ENCODE measurements around the gene ABCC12. TPM values are rescaled to one million over a fixed set of nuclear protein-coding genes. Genes with fewer than 3 reads are reported as not detected.

The ABCC12 gene
- total RNA-seq, 1 experiment from 2014 or later, result not detected

DNA sequence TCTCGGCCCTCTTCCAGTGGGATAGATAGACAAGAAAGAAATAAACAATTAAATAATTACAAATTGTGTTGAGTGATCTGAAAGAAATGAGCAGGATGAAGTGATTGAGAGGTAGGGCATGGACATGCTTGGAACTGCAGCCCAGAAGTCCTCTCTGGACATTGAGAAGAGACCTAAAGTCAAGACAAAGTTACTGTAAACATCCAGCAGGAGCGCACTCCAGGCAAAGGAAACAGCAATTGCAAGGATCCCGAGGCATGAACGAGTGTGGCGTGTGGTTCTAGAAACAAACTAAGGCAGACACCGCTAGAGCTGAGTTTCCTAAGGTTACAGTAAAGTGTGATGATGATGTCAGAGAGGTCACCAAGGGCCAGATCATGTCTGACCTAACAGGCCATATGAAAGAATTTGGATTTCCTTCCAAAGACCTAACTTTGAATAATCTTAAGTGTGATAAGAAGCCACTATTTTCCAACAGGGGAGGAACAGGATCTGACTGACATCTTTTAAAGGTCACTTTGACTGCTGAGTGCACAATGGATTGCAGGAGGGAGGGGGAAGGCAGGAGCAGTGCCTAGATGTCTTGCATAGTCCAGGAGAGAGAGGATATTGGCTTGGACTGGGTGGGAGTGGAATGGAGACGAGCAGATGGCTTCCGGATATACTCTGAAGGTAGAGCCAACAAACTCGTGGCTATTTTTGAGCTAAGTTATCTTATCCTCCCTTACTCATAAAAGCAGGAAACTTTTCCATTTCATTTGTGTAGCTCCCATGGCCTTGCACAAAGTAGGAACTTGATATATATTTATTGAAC lies 19.0 kb downstream of the ABCC12 start:
- CTCF ChIA-PET, result interaction anchor here (0.6 kb wide), 1 partner anchor 1461 kb away, joined by 3 read pairs; no protein-coding TSS in a partner anchor
- Histone ChIP-seq H4K20me1 (ENCODE audit: insufficient read depth) (no peaks in the 10 kb centered on the region), H3K4me3 (replicated peaks in 1 of 2; ENCODE audit: low read depth in 1 of 2, low read length in 2 of 2) (no peak overlapping the region), H3K9me2 (ENCODE audit: insufficient read depth) (no peaks in the 10 kb centered on the region), H3K9me3 (ENCODE audit: control insufficient read depth in 1 of 2, insufficient read depth in 1 of 2, low read depth in 1 of 2, low read length in 2 of 2) (no peaks in the 10 kb centered on the region), H3K79me2 (ENCODE audit: insufficient read depth, low read length) (no peaks in the 10 kb centered on the region), H2AFZ (ENCODE audit: low read depth, low read length, poor library complexity, severe bottlenecking) (no peak overlapping the region), H3K36me3 (ENCODE audit: control insufficient read depth in 1 of 2, insufficient read depth in 2 of 2, low read length in 2 of 2) (no peaks in the 10 kb centered on the region), H3K27me3 (ENCODE audit: insufficient read depth, low read length) (no peaks in the 10 kb centered on the region), H3K4me2 (ENCODE audit: low read length) (no peak overlapping the region), H3K27ac (ENCODE audit: low read depth, low read length) (no peak overlapping the region), H3K4me1 (ENCODE audit: control insufficient read depth in 1 of 2, insufficient read depth in 2 of 2, low read length in 2 of 2) (no peaks in the 10 kb centered on the region), H3K9ac (ENCODE audit: low read length) (no peak overlapping the region)
- ATAC-seq (no peak), DNase-seq (ENCODE audit: low read depth, low spot score) (no peak)
- POLR2A ChIA-PET, result no interaction called here
- RAD21 ChIA-PET (ENCODE audit: low non-redundant PET in 1 of 2, low total read pairs in 2 of 2, uncharacterized antibody in 2 of 2, unreplicated experiment in 2 of 2), result no interaction called here
- TF ChIP-seq POLR2AphosphoS5 (IDR thresholded peaks at IDR 0.05; ENCODE audit: low read depth, low read length), result no peak
- no TSS peak for BruUV-seq (replicated peaks)
- intact Hi-C loops (cut with micrococcal nuclease), result no loop called here

DNA sequence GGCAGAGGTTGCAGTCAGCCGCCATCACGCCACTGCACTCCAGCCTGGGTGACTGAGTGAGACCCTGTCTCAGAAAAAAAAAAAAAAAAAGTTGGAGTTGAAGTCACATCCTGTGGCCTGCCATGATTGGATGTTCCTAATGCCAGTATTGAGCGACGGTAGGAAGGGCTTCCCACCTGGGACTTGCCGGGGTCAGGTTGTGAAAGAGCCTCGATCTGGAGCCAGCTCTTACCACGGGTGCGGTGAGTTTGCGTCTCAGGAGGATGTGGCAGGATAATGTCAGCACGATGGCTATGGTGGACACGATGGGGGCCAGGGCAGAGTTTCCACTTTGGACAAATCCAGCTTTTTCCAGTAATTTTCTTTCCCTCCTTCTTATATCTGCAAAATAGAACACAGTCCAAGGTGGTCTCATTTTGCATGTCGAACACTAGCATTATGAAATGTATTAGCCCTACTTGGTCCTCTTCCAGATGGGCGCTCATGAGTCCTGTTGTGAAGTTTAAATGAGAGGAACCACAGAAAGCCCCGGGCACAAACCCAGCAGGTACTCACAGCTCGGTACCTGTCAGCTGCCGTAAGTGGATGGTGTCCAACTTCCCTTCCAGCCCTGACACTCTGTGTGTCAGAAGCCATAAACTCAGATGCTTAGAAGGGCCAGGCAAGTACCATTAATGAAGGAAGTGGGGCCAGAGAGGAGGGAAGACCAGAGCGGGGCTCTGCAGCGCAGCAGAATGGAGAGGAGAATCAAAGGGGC lies 22.2 kb downstream of the ABCC12 start:
- Histone ChIP-seq H3K79me2 (ENCODE audit: insufficient read depth, low read length) (no peaks in the 10 kb centered on the region), H3K9me2 (ENCODE audit: insufficient read depth) (no peaks in the 10 kb centered on the region), H3K27me3 (ENCODE audit: insufficient read depth, low read length) (no peaks in the 10 kb centered on the region), H3K4me1 (ENCODE audit: control insufficient read depth in 1 of 2, insufficient read depth in 2 of 2, low read length in 2 of 2) (no peaks in the 10 kb centered on the region), H3K27ac (ENCODE audit: low read depth, low read length) (no peak overlapping the region), H4K20me1 (ENCODE audit: insufficient read depth) (no peaks in the 10 kb centered on the region), H3K4me2 (ENCODE audit: low read length) (no peak overlapping the region), H3K36me3 (ENCODE audit: control insufficient read depth in 1 of 2, insufficient read depth in 2 of 2, low read length in 2 of 2) (no peaks in the 10 kb centered on the region), H3K9ac (ENCODE audit: low read length) (no peak overlapping the region), H3K9me3 (ENCODE audit: control insufficient read depth in 1 of 2, insufficient read depth in 1 of 2, low read depth in 1 of 2, low read length in 2 of 2) (no peaks in the 10 kb centered on the region), H2AFZ (ENCODE audit: low read depth, low read length, poor library complexity, severe bottlenecking) (no peak overlapping the region), H3K4me3 (replicated peaks in 1 of 2; ENCODE audit: low read depth in 1 of 2, low read length in 2 of 2) (no peak overlapping the region)
- CTCF ChIA-PET, result no interaction called here
- POLR2A ChIA-PET, result no interaction called here
- DNase-seq (ENCODE audit: low read depth, low spot score) (no peak), ATAC-seq (no peak)
- RAD21 ChIA-PET (ENCODE audit: low non-redundant PET in 1 of 2, low total read pairs in 2 of 2, uncharacterized antibody in 2 of 2, unreplicated experiment in 2 of 2), result no interaction called here
- no TSS peak for BruUV-seq (replicated peaks)
- intact Hi-C loops (cut with micrococcal nuclease), result no loop called here
- TF ChIP-seq CBX3 (IDR thresholded peaks at IDR 0.05; ENCODE audit: low read depth), result no peak
- no peak for TF ChIP-seq SP1 (IDR thresholded peaks at IDR 0.05; ENCODE audit: low read depth)
- TF ChIP-seq, protein P1, sequence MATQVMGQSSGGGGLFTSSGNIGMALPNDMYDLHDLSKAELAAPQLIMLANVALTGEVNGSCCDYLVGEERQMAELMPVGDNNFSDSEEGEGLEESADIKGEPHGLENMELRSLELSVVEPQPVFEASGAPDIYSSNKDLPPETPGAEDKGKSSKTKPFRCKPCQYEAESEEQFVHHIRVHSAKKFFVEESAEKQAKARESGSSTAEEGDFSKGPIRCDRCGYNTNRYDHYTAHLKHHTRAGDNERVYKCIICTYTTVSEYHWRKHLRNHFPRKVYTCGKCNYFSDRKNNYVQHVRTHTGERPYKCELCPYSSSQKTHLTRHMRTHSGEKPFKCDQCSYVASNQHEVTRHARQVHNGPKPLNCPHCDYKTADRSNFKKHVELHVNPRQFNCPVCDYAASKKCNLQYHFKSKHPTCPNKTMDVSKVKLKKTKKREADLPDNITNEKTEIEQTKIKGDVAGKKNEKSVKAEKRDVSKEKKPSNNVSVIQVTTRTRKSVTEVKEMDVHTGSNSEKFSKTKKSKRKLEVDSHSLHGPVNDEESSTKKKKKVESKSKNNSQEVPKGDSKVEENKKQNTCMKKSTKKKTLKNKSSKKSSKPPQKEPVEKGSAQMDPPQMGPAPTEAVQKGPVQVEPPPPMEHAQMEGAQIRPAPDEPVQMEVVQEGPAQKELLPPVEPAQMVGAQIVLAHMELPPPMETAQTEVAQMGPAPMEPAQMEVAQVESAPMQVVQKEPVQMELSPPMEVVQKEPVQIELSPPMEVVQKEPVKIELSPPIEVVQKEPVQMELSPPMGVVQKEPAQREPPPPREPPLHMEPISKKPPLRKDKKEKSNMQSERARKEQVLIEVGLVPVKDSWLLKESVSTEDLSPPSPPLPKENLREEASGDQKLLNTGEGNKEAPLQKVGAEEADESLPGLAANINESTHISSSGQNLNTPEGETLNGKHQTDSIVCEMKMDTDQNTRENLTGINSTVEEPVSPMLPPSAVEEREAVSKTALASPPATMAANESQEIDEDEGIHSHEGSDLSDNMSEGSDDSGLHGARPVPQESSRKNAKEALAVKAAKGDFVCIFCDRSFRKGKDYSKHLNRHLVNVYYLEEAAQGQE (IDR thresholded peaks at IDR 0.05; ENCODE audit: low read depth), result no peak
- TF ChIP-seq ZNF274 (IDR thresholded peaks at IDR 0.05; ENCODE audit: low read depth, low read length), result no peak
- TF ChIP-seq TCF7L2 (IDR thresholded peaks at IDR 0.05; ENCODE audit: borderline replicate concordance, extremely low read depth, insufficient read depth, insufficient read length), result no peak
- TF ChIP-seq EZH2phosphoT487 (IDR thresholded peaks at IDR 0.05; ENCODE audit: borderline replicate concordance), result no peak
- no peak for TF ChIP-seq SRF (IDR thresholded peaks at IDR 0.05; ENCODE audit: low read depth)
- TF ChIP-seq POLR2A (IDR thresholded peaks at IDR 0.05; ENCODE audit: borderline replicate concordance, extremely low read depth, insufficient read depth, insufficient read length), result no peak
- no peak for TF ChIP-seq SIN3A (IDR thresholded peaks at IDR 0.05; ENCODE audit: low read depth)
- no peak for TF ChIP-seq RAD21 (IDR thresholded peaks at IDR 0.05; ENCODE audit: low read depth)
- TF ChIP-seq ELF1 (IDR thresholded peaks at IDR 0.05; ENCODE audit: borderline replicate concordance, low read depth), result no peak
- no peak for TF ChIP-seq FOSL1 (IDR thresholded peaks at IDR 0.05; ENCODE audit: low read depth)
- no peak for TF ChIP-seq YY1 (IDR thresholded peaks at IDR 0.05; ENCODE audit: extremely low read depth, insufficient replicate concordance, low read depth, low read length)
- TF ChIP-seq, protein P2, sequence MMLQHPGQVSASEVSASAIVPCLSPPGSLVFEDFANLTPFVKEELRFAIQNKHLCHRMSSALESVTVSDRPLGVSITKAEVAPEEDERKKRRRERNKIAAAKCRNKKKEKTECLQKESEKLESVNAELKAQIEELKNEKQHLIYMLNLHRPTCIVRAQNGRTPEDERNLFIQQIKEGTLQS (IDR thresholded peaks at IDR 0.05), result no peak
- no peak for TF ChIP-seq EGR1 (IDR thresholded peaks at IDR 0.05; ENCODE audit: low read depth)

Data from HCT116 (cell line).